Activated naive CD8-positive, alpha-beta T cell treated with anti-CD3 and anti-CD28 coated beads, Interleukin-2, amount 50 U/mL, for 24 hours (primary cell): ENCODE data around the gene FDXR.

Source experiments
- ATAC-seq: fragments of 150-1000 bp; cut with Tn5 transposase; one replicate; pipeline ENCODE4 v1.10.0; 2021
- DNase-seq: peaks from one replicate; pipeline ENCODE4 v3.0.0; 2021
- H3K27ac Mint-ChIP-seq: one replicate; pipeline ENCODE4 v1.8.0; 2021; ENCODE audit warnings: mild to moderate bottlenecking, mixed read lengths
- H3K27me3 Mint-ChIP-seq: one replicate; pipeline ENCODE4 v1.8.0; 2021; ENCODE audit warnings: mixed read lengths
- H3K36me3 Mint-ChIP-seq: one replicate; pipeline ENCODE4 v1.8.0; 2021; ENCODE audit warnings: low read depth, mixed read lengths
- H3K4me1 Mint-ChIP-seq: one replicate; pipeline ENCODE4 v1.8.0; 2021; ENCODE audit warnings: mixed read lengths
- H3K4me3 Mint-ChIP-seq: one replicate; pipeline ENCODE4 v1.8.0; 2021; ENCODE audit warnings: mild to moderate bottlenecking, moderate library complexity, mixed read lengths
- H3K9me3 Mint-ChIP-seq: one replicate; pipeline ENCODE4 v1.8.0; 2021; ENCODE audit warnings: mixed read lengths

FDXR gene

GRCh38 chr17:74815067-74815466 lies 57.7 kb downstream of the FDXR start:
- ATAC-seq (no peak), DNase-seq (no peak)
- peaks cover 7% of the 10 kb centered on the region for H3K36me3 Mint-ChIP-seq
- no peak overlapping the region for H3K4me3 Mint-ChIP-seq
- H3K9me3 Mint-ChIP-seq: no peaks in the 10 kb centered on the region
- H3K27ac Mint-ChIP-seq: no peak overlapping the region
- no peaks in the 10 kb centered on the region for H3K4me1 Mint-ChIP-seq
- H3K27me3 Mint-ChIP-seq: no peaks in the 10 kb centered on the region

- H3K36me3 Mint-ChIP-seq: peaks cover 9% of the 10 kb centered on the region
- ATAC-seq: no peak
- no peaks in the 10 kb centered on the region for H3K4me1 Mint-ChIP-seq
- no peak for DNase-seq
- no peak overlapping the region for H3K4me3 Mint-ChIP-seq
- no peak overlapping the region for H3K27ac Mint-ChIP-seq
- H3K9me3 Mint-ChIP-seq: no peaks in the 10 kb centered on the region
- H3K27me3 Mint-ChIP-seq: no peaks in the 10 kb centered on the region
These were observed 58.3 kb downstream of the FDXR start for GRCh38 chr17:74814453-74814852.
